GM10266 (cell line): Measurements from ENCODE around the gene ADK.

Experiments
- DNase-seq: peaks from one replicate; pipeline ENCODE4 v3.0.0; 2012; ENCODE audit errors: extremely low spot score
- TF ChIP-seq, protein P1 (sequence below): IDR thresholded peaks from 2 replicates; pipeline ENCODE4 v1.5.1; 2012; ENCODE audit warnings: mild to moderate bottlenecking, low read depth; ENCODE audit not compliant: control insufficient read depth, insufficient read depth; ENCODE audit errors: missing control alignments

ADK gene

GRCh38 chr10:74175510-74176379 lies 24.7 kb downstream of the ADK start:
- TF ChIP-seq, protein P1, sequence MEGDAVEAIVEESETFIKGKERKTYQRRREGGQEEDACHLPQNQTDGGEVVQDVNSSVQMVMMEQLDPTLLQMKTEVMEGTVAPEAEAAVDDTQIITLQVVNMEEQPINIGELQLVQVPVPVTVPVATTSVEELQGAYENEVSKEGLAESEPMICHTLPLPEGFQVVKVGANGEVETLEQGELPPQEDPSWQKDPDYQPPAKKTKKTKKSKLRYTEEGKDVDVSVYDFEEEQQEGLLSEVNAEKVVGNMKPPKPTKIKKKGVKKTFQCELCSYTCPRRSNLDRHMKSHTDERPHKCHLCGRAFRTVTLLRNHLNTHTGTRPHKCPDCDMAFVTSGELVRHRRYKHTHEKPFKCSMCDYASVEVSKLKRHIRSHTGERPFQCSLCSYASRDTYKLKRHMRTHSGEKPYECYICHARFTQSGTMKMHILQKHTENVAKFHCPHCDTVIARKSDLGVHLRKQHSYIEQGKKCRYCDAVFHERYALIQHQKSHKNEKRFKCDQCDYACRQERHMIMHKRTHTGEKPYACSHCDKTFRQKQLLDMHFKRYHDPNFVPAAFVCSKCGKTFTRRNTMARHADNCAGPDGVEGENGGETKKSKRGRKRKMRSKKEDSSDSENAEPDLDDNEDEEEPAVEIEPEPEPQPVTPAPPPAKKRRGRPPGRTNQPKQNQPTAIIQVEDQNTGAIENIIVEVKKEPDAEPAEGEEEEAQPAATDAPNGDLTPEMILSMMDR, result no peak
- no peak for DNase-seq

GRCh38 chr10:74176380-74177139 lies 25.5 kb downstream of the ADK start:
- peak; percentile 78 for DNase-seq
- TF ChIP-seq, protein P1, result no peak

DNA sequence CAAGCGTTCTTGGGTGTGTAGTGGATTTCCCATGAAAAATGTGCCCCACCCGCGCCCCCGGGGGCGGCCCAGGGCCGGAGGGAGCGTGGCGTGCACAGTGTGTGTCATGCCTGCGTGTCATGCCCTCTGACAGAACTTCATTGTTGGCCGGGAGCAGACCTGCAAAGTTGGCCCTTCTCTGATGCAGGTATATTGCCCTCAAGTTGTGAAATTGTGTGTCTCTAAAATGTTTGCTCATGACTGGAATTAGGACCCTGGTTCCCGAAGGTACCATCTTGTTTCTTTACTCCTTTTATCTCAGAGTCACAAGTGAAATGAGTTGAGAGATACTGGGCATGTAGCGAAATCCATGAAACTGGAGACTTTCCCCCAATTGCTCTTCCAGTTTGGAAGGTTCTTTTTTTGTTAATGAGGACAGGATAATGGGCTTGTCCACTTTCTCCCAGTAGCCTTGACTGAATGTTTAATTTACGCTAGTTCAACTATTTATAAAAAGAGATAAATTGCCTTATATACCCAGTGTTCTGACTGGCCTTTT lies 26.2 kb downstream of the ADK start:
- TF ChIP-seq, protein P1, result no peak
- no peak for DNase-seq

- DNase-seq, result no peak
- TF ChIP-seq, protein P1, result no peak
Measured at GRCh38 chr10:74178042-74178791, 27.2 kb downstream of the ADK start.

GRCh38 chr10:74179111-74179710 lies 28.2 kb downstream of the ADK start:
- no peak for DNase-seq
- TF ChIP-seq, protein P1, result no peak

DNA sequence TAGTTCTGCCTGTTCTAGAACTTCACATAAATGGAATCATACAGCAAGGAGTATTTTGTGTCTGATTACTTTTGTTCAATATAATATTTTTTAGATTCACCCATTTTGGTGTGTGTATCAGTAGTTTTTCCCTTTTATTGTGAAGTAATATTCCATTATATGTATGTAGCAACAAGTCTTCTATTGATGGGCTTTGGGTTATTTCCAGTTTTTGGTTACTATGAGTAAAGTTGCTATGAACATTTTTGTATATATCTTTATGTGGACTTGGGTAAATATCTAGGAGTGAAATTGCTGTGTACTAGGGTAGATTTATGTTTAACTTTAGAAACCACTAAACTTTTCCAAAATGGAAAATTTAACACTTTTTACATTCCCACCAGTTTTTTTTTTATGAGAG lies 35.7 kb downstream of the ADK start:
- TF ChIP-seq, protein P1, result no peak
- no peak for DNase-seq
